ENCODE results near the gene CATSPERD. TPM values are rescaled to one million over a fixed set of nuclear protein-coding genes. Genes with fewer than 3 reads are reported as not detected.

The CATSPERD gene
- total and polyA plus RNA-seq, 9 of the 15 experiments (the other 6 are each of a cell fraction or from before 2014, with no cell fraction given): not detected

DNA sequence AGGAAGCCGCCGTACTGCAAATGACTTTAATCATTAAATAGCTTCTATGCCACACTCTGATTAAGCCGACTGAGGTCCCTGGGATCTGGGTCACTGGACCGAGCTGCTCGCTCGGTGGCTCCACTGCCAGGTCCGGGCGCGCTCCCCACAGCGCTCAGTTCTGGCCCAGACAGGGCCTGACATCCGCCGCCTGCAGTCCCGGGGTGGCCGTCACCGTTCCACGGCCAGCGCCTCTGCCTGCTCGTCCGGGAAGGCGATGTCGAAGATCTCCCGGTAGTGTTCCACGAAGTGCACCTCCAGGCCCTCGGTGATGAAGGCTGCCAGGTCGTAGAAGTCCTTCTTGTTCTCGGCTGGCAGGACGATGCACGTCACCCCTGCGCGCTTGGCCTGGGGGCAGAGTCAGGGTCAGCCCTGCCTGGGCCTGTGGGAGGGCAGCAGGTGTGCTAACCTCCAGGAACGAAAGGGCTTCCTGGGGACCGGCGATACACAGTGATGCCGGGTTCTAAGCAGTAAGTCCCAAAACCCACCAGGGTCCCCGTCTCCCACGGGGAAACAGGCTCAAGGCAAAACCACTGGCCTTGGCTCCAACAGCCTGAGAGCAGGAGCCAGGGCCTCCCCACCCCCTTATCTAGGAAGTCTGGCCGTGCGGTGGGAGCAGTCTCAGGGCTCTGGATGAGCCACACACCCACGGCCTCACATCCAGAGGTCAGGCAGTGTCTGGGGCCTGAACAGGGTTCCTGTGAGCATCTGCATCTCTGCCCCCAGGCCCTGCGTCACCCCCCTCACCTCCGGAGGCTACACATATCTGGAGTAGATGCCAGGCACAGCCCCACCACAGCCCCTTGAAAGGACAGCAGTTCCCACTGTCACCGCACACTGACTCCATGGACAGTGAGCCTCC lies 28.4 kb upstream of the CATSPERD start (continued):
- TF ChIP-seq, protein P1, sequence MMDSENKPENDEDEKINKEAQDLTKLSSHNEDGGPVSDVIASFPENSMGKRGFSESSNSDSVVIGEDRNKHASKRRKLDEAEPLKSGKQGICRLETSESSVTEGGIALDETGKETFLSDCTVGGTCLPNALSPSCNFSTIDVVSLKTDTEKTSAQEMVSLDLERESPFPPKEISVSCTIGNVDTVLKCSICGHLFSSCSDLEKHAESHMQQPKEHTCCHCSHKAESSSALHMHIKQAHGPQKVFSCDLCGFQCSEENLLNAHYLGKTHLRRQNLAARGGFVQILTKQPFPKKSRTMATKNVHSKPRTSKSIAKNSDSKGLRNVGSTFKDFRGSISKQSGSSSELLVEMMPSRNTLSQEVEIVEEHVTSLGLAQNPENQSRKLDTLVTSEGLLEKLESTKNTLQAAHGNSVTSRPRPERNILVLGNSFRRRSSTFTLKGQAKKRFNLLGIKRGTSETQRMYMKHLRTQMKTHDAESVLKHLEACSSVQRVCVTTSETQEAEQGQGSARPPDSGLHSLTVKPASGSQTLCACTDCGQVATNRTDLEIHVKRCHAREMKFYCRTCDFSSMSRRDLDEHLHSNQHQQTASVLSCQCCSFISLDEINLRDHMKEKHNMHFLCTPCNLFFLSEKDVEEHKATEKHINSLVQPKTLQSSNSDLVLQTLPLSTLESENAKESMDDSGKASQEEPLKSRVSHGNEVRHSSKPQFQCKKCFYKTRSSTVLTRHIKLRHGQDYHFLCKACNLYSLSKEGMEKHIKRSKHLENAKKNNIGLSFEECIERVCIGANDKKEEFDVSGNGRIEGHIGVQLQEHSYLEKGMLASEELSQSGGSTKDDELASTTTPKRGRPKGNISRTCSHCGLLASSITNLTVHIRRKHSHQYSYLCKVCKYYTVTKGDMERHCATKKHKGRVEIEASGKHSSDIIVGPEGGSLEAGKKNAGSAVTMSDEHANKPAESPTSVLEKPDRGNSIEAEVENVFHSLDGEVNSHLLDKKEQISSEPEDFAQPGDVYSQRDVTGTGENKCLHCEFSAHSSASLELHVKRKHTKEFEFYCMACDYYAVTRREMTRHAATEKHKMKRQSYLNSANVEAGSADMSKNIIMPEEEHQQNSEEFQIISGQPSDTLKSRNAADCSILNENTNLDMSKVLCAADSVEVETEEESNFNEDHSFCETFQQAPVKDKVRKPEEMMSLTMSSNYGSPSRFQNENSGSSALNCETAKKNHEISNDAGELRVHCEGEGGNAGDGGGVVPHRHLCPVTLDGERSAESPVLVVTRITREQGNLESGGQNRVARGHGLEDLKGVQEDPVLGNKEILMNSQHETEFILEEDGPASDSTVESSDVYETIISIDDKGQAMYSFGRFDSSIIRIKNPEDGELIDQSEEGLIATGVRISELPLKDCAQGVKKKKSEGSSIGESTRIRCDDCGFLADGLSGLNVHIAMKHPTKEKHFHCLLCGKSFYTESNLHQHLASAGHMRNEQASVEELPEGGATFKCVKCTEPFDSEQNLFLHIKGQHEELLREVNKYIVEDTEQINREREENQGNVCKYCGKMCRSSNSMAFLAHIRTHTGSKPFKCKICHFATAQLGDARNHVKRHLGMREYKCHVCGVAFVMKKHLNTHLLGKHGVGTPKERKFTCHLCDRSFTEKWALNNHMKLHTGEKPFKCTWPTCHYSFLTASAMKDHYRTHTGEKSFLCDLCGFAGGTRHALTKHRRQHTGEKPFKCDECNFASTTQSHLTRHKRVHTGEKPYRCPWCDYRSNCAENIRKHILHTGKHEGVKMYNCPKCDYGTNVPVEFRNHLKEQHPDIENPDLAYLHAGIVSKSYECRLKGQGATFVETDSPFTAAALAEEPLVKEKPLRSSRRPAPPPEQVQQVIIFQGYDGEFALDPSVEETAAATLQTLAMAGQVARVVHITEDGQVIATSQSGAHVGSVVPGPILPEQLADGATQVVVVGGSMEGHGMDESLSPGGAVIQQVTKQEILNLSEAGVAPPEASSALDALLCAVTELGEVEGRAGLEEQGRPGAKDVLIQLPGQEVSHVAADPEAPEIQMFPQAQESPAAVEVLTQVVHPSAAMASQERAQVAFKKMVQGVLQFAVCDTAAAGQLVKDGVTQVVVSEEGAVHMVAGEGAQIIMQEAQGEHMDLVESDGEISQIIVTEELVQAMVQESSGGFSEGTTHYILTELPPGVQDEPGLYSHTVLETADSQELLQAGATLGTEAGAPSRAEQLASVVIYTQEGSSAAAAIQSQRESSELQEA (IDR thresholded peaks at IDR 0.05; ENCODE audit: low read depth): no peak
- TF ChIP-seq CCNT2 (IDR thresholded peaks at IDR 0.05; ENCODE audit: borderline replicate concordance, extremely low read depth, insufficient read length, low read depth, low read length) (peak; percentile 85), CHD1 (IDR thresholded peaks at IDR 0.05; ENCODE audit: low read length) (peak; percentile 72), FUS (optimal IDR thresholded peaks at IDR 0.05; ENCODE audit: low read depth, low read length) (peak; percentile 85), MCM5 (IDR thresholded peaks at IDR 0.05; ENCODE audit: low read depth) (no peak), SIN3B (IDR thresholded peaks at IDR 0.05; ENCODE audit: low read depth) (0 out of 2 replicates have a peak, but pooled peaks have one; percentile 16), ZNF717 (CRISPR knock-in tag; IDR thresholded peaks at IDR 0.05) (0 out of 2 replicates have a peak, but pooled peaks have one; percentile 4), NCOR1 (IDR thresholded peaks at IDR 0.05) (peak; percentile 30; the same call in 1 of the 2 replicates), HNRNPH1 (optimal IDR thresholded peaks at IDR 0.05; ENCODE audit: low read depth, low read length) (no peak), KDM2B (CRISPR knock-in tag; IDR thresholded peaks at IDR 0.05) (0 out of 2 replicates have a peak, but pooled peaks have one; percentile 7), FOXP1 (CRISPR knock-in tag; IDR thresholded peaks at IDR 0.05) (peak; percentile 20; the same call in 1 of the 2 replicates), NR4A1 (CRISPR knock-in tag; IDR thresholded peaks at IDR 0.05) (no peak), NR4A1 (tag; IDR thresholded peaks at IDR 0.05) (0 out of 2 replicates have a peak, but pooled peaks have one; percentile 32), POLR2H (tag; IDR thresholded peaks at IDR 0.05; ENCODE audit: low read depth) (peak; percentile 32; the same call in 1 of the 2 replicates), ZNF121 (CRISPR knock-in tag; conservative IDR thresholded peaks at IDR 0.05) (peak; percentile 79; the same call in 1 of the 2 replicates), NBN (IDR thresholded peaks at IDR 0.05; ENCODE audit: low read depth) (no peak)
- TF ChIP-seq, protein P2, sequence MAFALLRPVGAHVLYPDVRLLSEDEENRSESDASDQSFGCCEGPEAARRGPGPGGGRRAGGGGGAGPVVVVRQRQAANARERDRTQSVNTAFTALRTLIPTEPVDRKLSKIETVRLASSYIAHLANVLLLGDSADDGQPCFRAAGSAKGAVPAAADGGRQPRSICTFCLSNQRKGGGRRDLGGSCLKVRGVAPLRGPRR (CRISPR knock-in tag; IDR thresholded peaks at IDR 0.05): no peak
- TF ChIP-seq, protein P3, sequence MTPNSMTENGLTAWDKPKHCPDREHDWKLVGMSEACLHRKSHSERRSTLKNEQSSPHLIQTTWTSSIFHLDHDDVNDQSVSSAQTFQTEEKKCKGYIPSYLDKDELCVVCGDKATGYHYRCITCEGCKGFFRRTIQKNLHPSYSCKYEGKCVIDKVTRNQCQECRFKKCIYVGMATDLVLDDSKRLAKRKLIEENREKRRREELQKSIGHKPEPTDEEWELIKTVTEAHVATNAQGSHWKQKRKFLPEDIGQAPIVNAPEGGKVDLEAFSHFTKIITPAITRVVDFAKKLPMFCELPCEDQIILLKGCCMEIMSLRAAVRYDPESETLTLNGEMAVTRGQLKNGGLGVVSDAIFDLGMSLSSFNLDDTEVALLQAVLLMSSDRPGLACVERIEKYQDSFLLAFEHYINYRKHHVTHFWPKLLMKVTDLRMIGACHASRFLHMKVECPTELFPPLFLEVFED (CRISPR knock-in tag; conservative IDR thresholded peaks at IDR 0.05): 0 out of 2 replicates have a peak, but pooled peaks have one; percentile 51

Measured in K562 (cell line).